ENCODE results near the gene MYL9.

MYL9 gene

GRCh38 chr20:36591854-36592641, 50.7 kb downstream of the MYL9 start:
- DNase-seq (ENCODE audit: low read depth), result no peak
- no peak overlapping the region for H3K4me3 ChIP-seq (ENCODE audit: low read depth, low read length)
- in situ Hi-C loops (cut with HindIII; ENCODE audit: low sequenced_read_pairs), result no loop called here
- peak; percentile 57 for TF ChIP-seq CTCF (IDR thresholded peaks at IDR 0.05; ENCODE audit: low read depth, low read length, missing control alignments)

GRCh38 chr20:36593347-36593929, 52.1 kb downstream of the MYL9 start:
- in situ Hi-C loops (cut with HindIII; ENCODE audit: low sequenced_read_pairs), result no loop called here
- H3K4me3 ChIP-seq (ENCODE audit: low read depth, low read length), result no peak overlapping the region
- no peak for TF ChIP-seq CTCF (IDR thresholded peaks at IDR 0.05; ENCODE audit: low read depth, low read length, missing control alignments)
- DNase-seq (ENCODE audit: low read depth), result no peak

GRCh38 chr20:36599912-36600345, 58.6 kb downstream of the MYL9 start:
- no peak overlapping the region for H3K4me3 ChIP-seq (ENCODE audit: low read depth, low read length)
- in situ Hi-C loops (cut with HindIII; ENCODE audit: low sequenced_read_pairs), result loop anchor here (5.0 kb wide), 1 partner anchor 48 kb away; no protein-coding TSS in a partner anchor
- DNase-seq (ENCODE audit: low read depth), result no peak
- no peak for TF ChIP-seq CTCF (IDR thresholded peaks at IDR 0.05; ENCODE audit: low read depth, low read length, missing control alignments)
